ENCODE measurements around the gene CPZ.

CPZ gene

GRCh38 chr4:8641931-8642650 lies 49.5 kb downstream of the CPZ start:
- H3K4me3 ChIP-seq (ENCODE audit: control insufficient read depth in 1 of 7, extremely low read depth in 1 of 7, insufficient read depth in 4 of 7, low read depth in 2 of 7, low read length in 6 of 7): no peak overlapping the region
- ChIA-PET POLR2A (no interaction called here), CTCF (no interaction called here)
- H3K27me3 ChIP-seq (replicated peaks in 2 of 5; ENCODE audit: control insufficient read depth in 4 of 5, insufficient read depth in 5 of 5, low read length in 4 of 5): peaks cover 0 to 45% (median 6%) of the 10 kb centered on the region in 5 experiments
- DNase-seq: no peak
- H3K36me3 ChIP-seq (ENCODE audit: control insufficient read depth in 4 of 4, insufficient read depth in 4 of 4, low read length in 3 of 4): no peaks in the 10 kb centered on the region
- H3K27ac ChIP-seq (ENCODE audit: insufficient read depth in 1 of 2, low read depth in 1 of 2, low read length in 2 of 2, poor library complexity in 1 of 2, severe bottlenecking in 2 of 2): no peak overlapping the region
- no peaks in the 10 kb centered on the region for H3K4me1 ChIP-seq (ENCODE audit: control extremely low read depth in 1 of 4, control insufficient read depth in 4 of 4, insufficient read depth in 4 of 4, low read length in 3 of 4)
- 90% methylated on average over 12 of the region's 16 CpGs for WGBS (ENCODE audit: insufficient coverage)
- no peaks in the 10 kb centered on the region for H3K9me3 ChIP-seq (ENCODE audit: control extremely low read depth in 1 of 5, control insufficient read depth in 4 of 5, insufficient read depth in 2 of 5, low read depth in 1 of 5, low read length in 4 of 5)

- H3K4me1 ChIP-seq (ENCODE audit: control extremely low read depth in 1 of 4, control insufficient read depth in 4 of 4, insufficient read depth in 4 of 4, low read length in 3 of 4): no peaks in the 10 kb centered on the region
- H3K27me3 ChIP-seq (replicated peaks in 2 of 5; ENCODE audit: control insufficient read depth in 4 of 5, insufficient read depth in 5 of 5, low read length in 4 of 5): peaks cover 0 to 43% (median 6%) of the 10 kb centered on the region in 5 experiments
- POLR2A ChIA-PET: no interaction called here
- H3K27ac ChIP-seq (ENCODE audit: insufficient read depth in 1 of 2, low read depth in 1 of 2, low read length in 2 of 2, poor library complexity in 1 of 2, severe bottlenecking in 2 of 2): no peak overlapping the region
- H3K4me3 ChIP-seq (ENCODE audit: control insufficient read depth in 1 of 7, extremely low read depth in 1 of 7, insufficient read depth in 4 of 7, low read depth in 2 of 7, low read length in 6 of 7): no peak overlapping the region
- CTCF ChIA-PET: no interaction called here
- DNase-seq: no peak
- H3K9me3 ChIP-seq (ENCODE audit: control extremely low read depth in 1 of 5, control insufficient read depth in 4 of 5, insufficient read depth in 2 of 5, low read depth in 1 of 5, low read length in 4 of 5): no peaks in the 10 kb centered on the region
- 74% methylated on average over 9 of the region's 12 CpGs for WGBS (ENCODE audit: insufficient coverage)
- H3K36me3 ChIP-seq (ENCODE audit: control insufficient read depth in 4 of 4, insufficient read depth in 4 of 4, low read length in 3 of 4): no peaks in the 10 kb centered on the region
These were observed 50.2 kb downstream of the CPZ start for GRCh38 chr4:8642651-8643321.

- ChIA-PET POLR2A (no interaction called here), CTCF (no interaction called here)
- DNase-seq: no peak
- Histone ChIP-seq H3K9me3 (ENCODE audit: control extremely low read depth in 1 of 5, control insufficient read depth in 4 of 5, insufficient read depth in 2 of 5, low read depth in 1 of 5, low read length in 4 of 5) (no peaks in the 10 kb centered on the region), H3K27me3 (replicated peaks in 2 of 5; ENCODE audit: control insufficient read depth in 4 of 5, insufficient read depth in 5 of 5, low read length in 4 of 5) (peaks cover 0 to 43% (median 4%) of the 10 kb centered on the region in 5 experiments), H3K4me1 (ENCODE audit: control extremely low read depth in 1 of 4, control insufficient read depth in 4 of 4, insufficient read depth in 4 of 4, low read length in 3 of 4) (no peaks in the 10 kb centered on the region), H3K27ac (ENCODE audit: insufficient read depth in 1 of 2, low read depth in 1 of 2, low read length in 2 of 2, poor library complexity in 1 of 2, severe bottlenecking in 2 of 2) (no peak overlapping the region), H3K4me3 (ENCODE audit: control insufficient read depth in 1 of 7, extremely low read depth in 1 of 7, insufficient read depth in 4 of 7, low read depth in 2 of 7, low read length in 6 of 7) (no peak overlapping the region), H3K36me3 (ENCODE audit: control insufficient read depth in 4 of 4, insufficient read depth in 4 of 4, low read length in 3 of 4) (no peaks in the 10 kb centered on the region)
- 92% methylated on average over 5 of the region's 6 CpGs for WGBS (ENCODE audit: insufficient coverage)
These were observed 50.9 kb downstream of the CPZ start for GRCh38 chr4:8643441-8643840.

GRCh38 chr4:8643986-8644385 lies 51.4 kb downstream of the CPZ start:
- WGBS (ENCODE audit: insufficient coverage): 91% methylated on average over 22 of the region's 22 CpGs
- H3K9me3 ChIP-seq (ENCODE audit: control extremely low read depth in 1 of 5, control insufficient read depth in 4 of 5, insufficient read depth in 2 of 5, low read depth in 1 of 5, low read length in 4 of 5): no peaks in the 10 kb centered on the region
- H3K27ac ChIP-seq (ENCODE audit: insufficient read depth in 1 of 2, low read depth in 1 of 2, low read length in 2 of 2, poor library complexity in 1 of 2, severe bottlenecking in 2 of 2): no peak overlapping the region
- ChIA-PET POLR2A (no interaction called here), CTCF (no interaction called here)
- peaks cover 0 to 45% (median 4%) of the 10 kb centered on the region in 5 experiments for H3K27me3 ChIP-seq (replicated peaks in 2 of 5; ENCODE audit: control insufficient read depth in 4 of 5, insufficient read depth in 5 of 5, low read length in 4 of 5)
- no peak for DNase-seq
- H3K4me1 ChIP-seq (ENCODE audit: control extremely low read depth in 1 of 4, control insufficient read depth in 4 of 4, insufficient read depth in 4 of 4, low read length in 3 of 4): no peaks in the 10 kb centered on the region
- H3K36me3 ChIP-seq (ENCODE audit: control insufficient read depth in 4 of 4, insufficient read depth in 4 of 4, low read length in 3 of 4): no peaks in the 10 kb centered on the region
- H3K4me3 ChIP-seq (ENCODE audit: control insufficient read depth in 1 of 7, extremely low read depth in 1 of 7, insufficient read depth in 4 of 7, low read depth in 2 of 7, low read length in 6 of 7): no peak overlapping the region

GRCh38 chr4:8644461-8644891 lies 51.9 kb downstream of the CPZ start:
- H3K27me3 ChIP-seq (replicated peaks in 2 of 5; ENCODE audit: control insufficient read depth in 4 of 5, insufficient read depth in 5 of 5, low read length in 4 of 5): peaks cover 0 to 47% (median 4%) of the 10 kb centered on the region in 5 experiments
- no peak overlapping the region for H3K27ac ChIP-seq (ENCODE audit: insufficient read depth in 1 of 2, low read depth in 1 of 2, low read length in 2 of 2, poor library complexity in 1 of 2, severe bottlenecking in 2 of 2)
- H3K4me3 ChIP-seq (ENCODE audit: control insufficient read depth in 1 of 7, extremely low read depth in 1 of 7, insufficient read depth in 4 of 7, low read depth in 2 of 7, low read length in 6 of 7): no peak overlapping the region
- WGBS (ENCODE audit: insufficient coverage): 87% methylated on average over 8 of the region's 9 CpGs
- H3K4me1 ChIP-seq (ENCODE audit: control extremely low read depth in 1 of 4, control insufficient read depth in 4 of 4, insufficient read depth in 4 of 4, low read length in 3 of 4): no peaks in the 10 kb centered on the region
- ChIA-PET POLR2A (no interaction called here), CTCF (no interaction called here)
- DNase-seq: no peak
- no peaks in the 10 kb centered on the region for H3K36me3 ChIP-seq (ENCODE audit: control insufficient read depth in 4 of 4, insufficient read depth in 4 of 4, low read length in 3 of 4)
- no peaks in the 10 kb centered on the region for H3K9me3 ChIP-seq (ENCODE audit: control extremely low read depth in 1 of 5, control insufficient read depth in 4 of 5, insufficient read depth in 2 of 5, low read depth in 1 of 5, low read length in 4 of 5)

- no peaks in the 10 kb centered on the region for H3K36me3 ChIP-seq (ENCODE audit: control insufficient read depth in 4 of 4, insufficient read depth in 4 of 4, low read length in 3 of 4)
- H3K27ac ChIP-seq (ENCODE audit: insufficient read depth in 1 of 2, low read depth in 1 of 2, low read length in 2 of 2, poor library complexity in 1 of 2, severe bottlenecking in 2 of 2): no peak overlapping the region
- CTCF ChIA-PET: no interaction called here
- H3K4me1 ChIP-seq (ENCODE audit: control extremely low read depth in 1 of 4, control insufficient read depth in 4 of 4, insufficient read depth in 4 of 4, low read length in 3 of 4): no peaks in the 10 kb centered on the region
- H3K9me3 ChIP-seq (ENCODE audit: control extremely low read depth in 1 of 5, control insufficient read depth in 4 of 5, insufficient read depth in 2 of 5, low read depth in 1 of 5, low read length in 4 of 5): no peaks in the 10 kb centered on the region
- peaks cover 0 to 47% (median 2%) of the 10 kb centered on the region in 5 experiments for H3K27me3 ChIP-seq (replicated peaks in 2 of 5; ENCODE audit: control insufficient read depth in 4 of 5, insufficient read depth in 5 of 5, low read length in 4 of 5)
- POLR2A ChIA-PET: no interaction called here
- H3K4me3 ChIP-seq (ENCODE audit: control insufficient read depth in 1 of 7, extremely low read depth in 1 of 7, insufficient read depth in 4 of 7, low read depth in 2 of 7, low read length in 6 of 7): no peak overlapping the region
- DNase-seq: no peak
- WGBS (ENCODE audit: insufficient coverage): 89% methylated on average over 12 of the region's 22 CpGs
These were observed 52.6 kb downstream of the CPZ start for GRCh38 chr4:8644966-8645752.

GRCh38 chr4:8645753-8646124 lies 53.2 kb downstream of the CPZ start:
- Histone ChIP-seq H3K9me3 (ENCODE audit: control extremely low read depth in 1 of 5, control insufficient read depth in 4 of 5, insufficient read depth in 2 of 5, low read depth in 1 of 5, low read length in 4 of 5) (no peaks in the 10 kb centered on the region), H3K4me3 (ENCODE audit: control insufficient read depth in 1 of 7, extremely low read depth in 1 of 7, insufficient read depth in 4 of 7, low read depth in 2 of 7, low read length in 6 of 7) (no peak overlapping the region), H3K27ac (ENCODE audit: insufficient read depth in 1 of 2, low read depth in 1 of 2, low read length in 2 of 2, poor library complexity in 1 of 2, severe bottlenecking in 2 of 2) (no peak overlapping the region), H3K4me1 (ENCODE audit: control extremely low read depth in 1 of 4, control insufficient read depth in 4 of 4, insufficient read depth in 4 of 4, low read length in 3 of 4) (no peaks in the 10 kb centered on the region), H3K27me3 (replicated peaks in 2 of 5; ENCODE audit: control insufficient read depth in 4 of 5, insufficient read depth in 5 of 5, low read length in 4 of 5) (peaks cover 0 to 52% (median 6%) of the 10 kb centered on the region in 5 experiments), H3K36me3 (ENCODE audit: control insufficient read depth in 4 of 4, insufficient read depth in 4 of 4, low read length in 3 of 4) (no peaks in the 10 kb centered on the region)
- WGBS (ENCODE audit: insufficient coverage): 90% methylated on average over 16 of the region's 16 CpGs
- CTCF ChIA-PET: no interaction called here
- POLR2A ChIA-PET: no interaction called here
- no peak for DNase-seq
